HL-60 (cell line): Measurements from ENCODE around the gene CGB7.

ENCODE experiments used
- DNase-seq, 2 experiments: peaks; one replicate each; pipeline ENCODE4 v3.0.0-alpha.2; 2010 to 2020; ENCODE audit warnings: low read depth in 1 of 2, low spot score in 1 of 2
- H3K27ac ChIP-seq: fragments of 250-450 bp; sonication (Bioruptor Pico); replicated peaks from 2 replicates; pipeline ENCODE4 v1.5.1; 2020; ENCODE audit warnings: mild to moderate bottlenecking, moderate library complexity
- H3K27me3 ChIP-seq: fragments of 250-450 bp; sonication (Bioruptor Pico); 2 replicates; pipeline ENCODE4 v1.5.1; 2021; ENCODE audit warnings: mild to moderate bottlenecking, moderate library complexity; ENCODE audit not compliant: insufficient read depth, poor library complexity, severe bottlenecking
- H3K4me3 ChIP-seq: replicated peaks from 2 replicates; pipeline ENCODE4 v1.5.1; 2011; ENCODE audit warnings: mild to moderate bottlenecking, control low read depth, low read length; ENCODE audit not compliant: insufficient read depth
- CTCF ChIP-seq: IDR thresholded peaks from one replicate; pipeline ENCODE4 v1.5.1; 2011; ENCODE audit warnings: low read length, control low read depth, inconsistent platforms; ENCODE audit not compliant: insufficient read depth
- GABPA ChIP-seq: IDR thresholded peaks from 2 replicates; pipeline ENCODE4 v1.6.1; 2012; ENCODE audit warnings: low read depth
- POLR2AphosphoS5 ChIP-seq: IDR thresholded peaks from 2 replicates; pipeline ENCODE4 v1.6.1; 2012; ENCODE audit warnings: low read depth
- REST ChIP-seq: IDR thresholded peaks from 2 replicates; pipeline ENCODE4 v1.6.1; 2012; ENCODE audit warnings: low read depth; ENCODE audit not compliant: insufficient replicate concordance
- SPI1 ChIP-seq: IDR thresholded peaks from 2 replicates; pipeline ENCODE4 v1.6.1; 2012; ENCODE audit warnings: low read depth, mild to moderate bottlenecking, borderline replicate concordance

The CGB7 gene

DNA sequence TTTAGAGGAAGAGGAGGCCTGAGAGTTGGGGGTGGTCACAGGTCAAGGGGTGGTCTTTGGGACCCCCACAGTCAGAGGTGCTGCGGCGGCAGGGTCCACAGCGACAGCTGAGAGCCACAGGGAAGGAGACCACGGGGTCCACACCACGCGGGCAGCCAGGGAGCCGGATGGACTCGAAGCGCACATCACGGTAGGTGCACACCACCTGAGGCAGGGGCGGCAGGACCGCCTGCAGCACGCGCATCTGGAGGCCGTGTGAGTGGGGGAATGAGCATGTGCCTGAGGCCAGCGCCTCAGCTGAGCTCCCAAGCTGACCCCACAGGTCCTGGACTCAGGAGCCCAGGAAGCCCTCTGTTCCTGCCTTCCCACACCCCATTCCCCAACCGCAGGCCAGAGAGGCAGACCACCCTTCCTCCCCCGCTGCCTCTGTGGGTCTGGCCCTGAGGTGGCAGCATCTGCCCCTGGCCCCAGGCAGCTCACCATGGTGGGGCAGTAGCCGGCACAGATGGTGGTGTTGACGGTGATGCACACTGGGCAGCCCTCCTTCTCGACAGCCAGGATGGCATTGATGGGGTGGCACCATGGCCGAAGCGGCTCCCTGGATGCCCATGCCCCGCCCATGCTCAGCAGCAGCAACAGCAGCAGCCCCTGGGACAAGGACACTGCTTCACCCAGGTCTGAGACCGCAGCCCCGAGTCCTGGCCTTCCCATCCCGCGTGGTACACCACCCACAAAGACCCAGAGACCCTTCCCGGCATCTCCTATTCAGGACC lies 41.3 kb downstream of the CGB7 start:
- peak; percentile 27; the same call in 1 of the 2 replicates for TF ChIP-seq POLR2AphosphoS5
- TF ChIP-seq REST: no peak
- DNase-seq: no peak
- Histone ChIP-seq H3K27ac (no peak overlapping the region), H3K4me3 (no peak overlapping the region), H3K27me3 (peaks cover 34% of the 10 kb centered on the region)

DNA sequence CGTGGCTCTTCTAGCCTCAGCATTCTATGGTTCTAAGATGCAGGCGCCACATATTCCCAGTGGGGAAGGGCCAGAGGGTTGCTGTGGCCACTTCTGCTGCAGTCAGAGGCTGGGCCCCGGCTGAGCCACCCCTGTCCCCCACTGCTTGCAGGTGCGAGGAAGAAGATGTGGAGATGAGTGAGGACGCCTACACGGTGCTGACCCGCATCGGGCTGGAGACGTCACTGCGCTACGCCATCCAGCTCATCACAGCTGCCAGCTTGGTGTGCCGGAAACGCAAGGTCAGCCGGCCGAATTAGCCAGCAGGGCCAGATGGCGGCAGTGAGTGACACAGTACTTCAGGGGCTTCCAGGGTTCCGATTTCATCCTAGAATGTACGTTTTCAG lies 42.7 kb downstream of the CGB7 start:
- TF ChIP-seq GABPA: no peak
- no peak for TF ChIP-seq SPI1
- no peak for TF ChIP-seq POLR2AphosphoS5
- no peak for TF ChIP-seq CTCF
- Histone ChIP-seq H3K4me3 (no peak overlapping the region), H3K27ac (no peak overlapping the region), H3K27me3 (peaks cover 22% of the 10 kb centered on the region)
- no peak for DNase-seq

DNA sequence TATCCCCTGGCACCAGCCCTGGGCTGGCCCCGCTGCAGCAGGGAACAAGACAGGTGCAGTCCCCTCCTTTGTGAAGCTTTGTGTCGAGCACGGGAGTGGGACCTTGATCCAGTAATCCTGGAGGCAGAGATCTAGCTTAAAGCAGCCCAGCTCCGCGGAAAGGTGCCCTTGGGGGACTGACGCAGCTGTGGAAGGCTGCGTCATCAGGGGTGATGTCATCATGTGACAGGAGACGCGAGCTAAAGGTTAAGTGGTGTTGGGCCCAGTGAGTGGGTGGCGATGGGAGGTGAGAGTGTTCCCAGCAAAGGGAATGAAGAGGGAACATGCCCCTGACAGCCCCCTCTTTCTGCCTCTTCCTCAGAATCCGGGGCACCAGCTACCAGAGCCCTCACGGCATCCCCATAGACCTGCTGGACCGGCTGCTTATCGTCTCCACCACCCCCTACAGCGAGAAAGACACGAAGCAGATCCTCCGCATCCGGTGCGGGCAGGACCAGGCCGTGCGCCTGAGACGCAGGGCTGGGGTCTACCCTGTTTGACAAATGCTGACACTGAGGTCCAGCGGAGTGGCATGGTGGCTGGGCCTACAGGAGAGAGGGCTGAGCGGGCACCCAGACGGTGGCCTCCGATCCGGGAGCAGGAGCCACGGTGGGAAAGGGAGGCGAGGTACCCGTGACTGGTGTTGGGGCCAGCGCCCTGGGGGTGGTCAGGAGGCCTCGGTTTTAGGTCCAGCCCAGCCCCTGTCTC lies 43.3 kb downstream of the CGB7 start:
- Histone ChIP-seq H3K27me3 (peaks cover 16% of the 10 kb centered on the region), H3K4me3 (no peak overlapping the region), H3K27ac (no peak overlapping the region)
- DNase-seq: no peak
- TF ChIP-seq REST (no peak), CTCF (no peak), POLR2AphosphoS5 (no peak), GABPA (no peak), SPI1 (no peak)

- no peak for DNase-seq
- TF ChIP-seq SPI1: no peak
- TF ChIP-seq POLR2AphosphoS5: no peak
- no peak for TF ChIP-seq CTCF
- TF ChIP-seq GABPA: no peak
- no peak for TF ChIP-seq REST
- no peaks in the 10 kb centered on the region for H3K27me3 ChIP-seq
- H3K27ac ChIP-seq: no peak overlapping the region
- no peak overlapping the region for H3K4me3 ChIP-seq
Measured at GRCh38 chr19:49011194-49011593, 46.4 kb downstream of the CGB7 start.
